Upper lobe of right lung (tissue), 1 donor: ENCODE measurements around the gene ALS2. TPM values are rescaled to one million over a fixed set of nuclear protein-coding genes. Genes with fewer than 3 reads are reported as not detected.

Experiments used
- ATAC-seq: fragments of 200-7000 bp; cut with Tn5 transposase; one replicate; pipeline ENCODE4 v1.9.1; 2020; ENCODE audit warnings: mild to moderate bottlenecking, moderate library complexity
- DNase-seq: peaks from one replicate; pipeline ENCODE4 v3.0.0-alpha.2; 2020
- H3K27ac ChIP-seq: fragments of 200-600 bp; one replicate; pipeline ENCODE4 v1.8.0; 2022
- H3K27me3 ChIP-seq: fragments of 200-600 bp; one replicate; pipeline ENCODE4 v1.8.0; 2022; ENCODE audit warnings: mild to moderate bottlenecking
- H3K36me3 ChIP-seq: fragments of 200-600 bp; one replicate; pipeline ENCODE4 v1.8.0; 2022
- H3K4me1 ChIP-seq: fragments of 200-600 bp; one replicate; pipeline ENCODE4 v1.8.0; 2022
- H3K4me3 ChIP-seq: fragments of 200-600 bp; one replicate; pipeline ENCODE4 v1.8.0; 2022; ENCODE audit warnings: mild to moderate bottlenecking
- H3K9me3 ChIP-seq: fragments of 200-600 bp; one replicate; pipeline ENCODE4 v1.8.0; 2022
- intact Hi-C: fragments of 100-400 bp; cut with DNase I; formaldehyde crosslinking; loops from one replicate; pipeline ENCODE4 v1.11.0; 2022
- total RNA-seq: library from RNA; stranded (reverse); fragmentation: NEBNext Ultra II Directional; extraction: Animal tissue kit (Norgen Biotek cat#: 25700); gene quantifications from one replicate; pipeline ENCODE4 v1.2.1, GENCODE V29; 2021
- TF ChIP-seq, protein P1 (sequence below): fragments of 200-600 bp; IDR thresholded peaks from one replicate; pipeline ENCODE4 v1.8.0; 2022; ENCODE audit warnings: antibody characterized with exemption
- donor health status: DM: no; HTN: yes; CAD: no; lungs with severe emphysema.

Gene ALS2
- total RNA-seq, 1 donor from 2014 or later: 26.2 TPM

DNA sequence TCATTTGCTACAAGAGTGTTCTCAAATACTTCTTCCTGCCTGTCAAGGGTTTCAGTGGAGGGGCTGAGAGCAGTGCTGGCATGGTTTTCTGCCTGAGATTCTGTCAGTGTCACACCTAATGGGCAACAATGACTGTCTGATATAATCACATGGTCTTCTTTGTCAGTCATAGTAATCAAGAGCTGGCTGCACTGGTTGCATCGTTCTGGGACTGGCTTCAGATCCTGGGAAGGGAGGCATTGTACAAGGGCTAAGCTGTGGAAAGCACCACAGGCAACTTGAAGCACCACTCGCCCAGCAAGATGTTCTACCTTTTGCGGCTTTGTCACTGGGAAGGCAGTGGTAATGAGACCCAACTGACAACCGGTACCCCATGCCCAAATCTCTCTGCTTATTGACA is 19.6 kb downstream of the ALS2 start:
- Histone ChIP-seq H3K4me1 (no peaks in the 10 kb centered on the region), H3K4me3 (no peak overlapping the region), H3K27me3 (no peaks in the 10 kb centered on the region), H3K27ac (no peak overlapping the region), H3K36me3 (peaks cover 65% of the 10 kb centered on the region), H3K9me3 (no peaks in the 10 kb centered on the region)
- DNase-seq (no peak), ATAC-seq (no peak)
- intact Hi-C loops: no loop called here
- TF ChIP-seq, protein P1, sequence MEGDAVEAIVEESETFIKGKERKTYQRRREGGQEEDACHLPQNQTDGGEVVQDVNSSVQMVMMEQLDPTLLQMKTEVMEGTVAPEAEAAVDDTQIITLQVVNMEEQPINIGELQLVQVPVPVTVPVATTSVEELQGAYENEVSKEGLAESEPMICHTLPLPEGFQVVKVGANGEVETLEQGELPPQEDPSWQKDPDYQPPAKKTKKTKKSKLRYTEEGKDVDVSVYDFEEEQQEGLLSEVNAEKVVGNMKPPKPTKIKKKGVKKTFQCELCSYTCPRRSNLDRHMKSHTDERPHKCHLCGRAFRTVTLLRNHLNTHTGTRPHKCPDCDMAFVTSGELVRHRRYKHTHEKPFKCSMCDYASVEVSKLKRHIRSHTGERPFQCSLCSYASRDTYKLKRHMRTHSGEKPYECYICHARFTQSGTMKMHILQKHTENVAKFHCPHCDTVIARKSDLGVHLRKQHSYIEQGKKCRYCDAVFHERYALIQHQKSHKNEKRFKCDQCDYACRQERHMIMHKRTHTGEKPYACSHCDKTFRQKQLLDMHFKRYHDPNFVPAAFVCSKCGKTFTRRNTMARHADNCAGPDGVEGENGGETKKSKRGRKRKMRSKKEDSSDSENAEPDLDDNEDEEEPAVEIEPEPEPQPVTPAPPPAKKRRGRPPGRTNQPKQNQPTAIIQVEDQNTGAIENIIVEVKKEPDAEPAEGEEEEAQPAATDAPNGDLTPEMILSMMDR: no peak

DNA sequence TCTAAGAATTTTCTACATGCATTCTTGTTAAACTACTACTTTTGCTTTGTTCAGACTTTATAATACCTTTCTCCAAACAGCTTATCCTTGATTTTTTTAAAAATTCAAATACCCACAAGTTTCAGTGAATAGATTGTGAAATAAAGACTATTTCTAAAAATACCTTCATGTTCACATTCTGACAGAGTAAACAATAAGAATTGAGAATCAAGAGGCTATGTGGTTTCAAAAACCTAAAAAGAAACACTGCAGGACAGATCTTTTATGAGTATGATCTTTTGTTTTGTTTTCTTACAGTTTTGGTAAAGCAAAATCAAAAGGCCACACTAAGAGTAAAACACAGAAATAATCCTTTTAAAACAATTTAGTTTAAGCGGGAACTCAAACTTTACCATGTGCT is 21.2 kb downstream of the ALS2 start:
- H3K4me1 ChIP-seq: no peaks in the 10 kb centered on the region
- no peak for DNase-seq
- intact Hi-C loops: no loop called here
- no peak for ATAC-seq
- H3K36me3 ChIP-seq: peaks cover 57% of the 10 kb centered on the region
- H3K27me3 ChIP-seq: no peaks in the 10 kb centered on the region
- H3K4me3 ChIP-seq: no peak overlapping the region
- no peak overlapping the region for H3K27ac ChIP-seq
- TF ChIP-seq, protein P1: no peak
- H3K9me3 ChIP-seq: no peaks in the 10 kb centered on the region

DNA sequence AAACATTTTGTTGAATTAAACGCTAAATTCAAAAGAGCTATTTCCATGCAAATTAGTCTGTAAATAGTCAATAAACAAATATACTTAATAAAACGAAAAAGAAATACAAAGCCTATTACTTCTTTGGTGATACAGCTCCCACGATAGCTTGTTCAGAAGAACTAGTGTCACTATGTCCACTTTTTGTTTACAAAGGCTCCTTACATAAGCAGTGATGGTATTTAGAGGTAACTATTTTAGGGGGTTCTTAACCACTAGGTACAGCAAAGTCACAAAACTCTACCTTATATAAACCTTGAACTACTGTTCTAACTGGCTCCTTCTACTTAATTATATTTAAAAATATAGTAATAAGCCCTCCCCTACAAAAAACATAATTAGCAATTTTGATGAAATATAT is 21.9 kb downstream of the ALS2 start:
- intact Hi-C loops: no loop called here
- Histone ChIP-seq H3K36me3 (peaks cover 64% of the 10 kb centered on the region), H3K27ac (no peak overlapping the region), H3K4me3 (no peak overlapping the region), H3K27me3 (no peaks in the 10 kb centered on the region), H3K9me3 (no peaks in the 10 kb centered on the region), H3K4me1 (no peaks in the 10 kb centered on the region)
- TF ChIP-seq, protein P1: no peak
- ATAC-seq (no peak), DNase-seq (no peak)

DNA sequence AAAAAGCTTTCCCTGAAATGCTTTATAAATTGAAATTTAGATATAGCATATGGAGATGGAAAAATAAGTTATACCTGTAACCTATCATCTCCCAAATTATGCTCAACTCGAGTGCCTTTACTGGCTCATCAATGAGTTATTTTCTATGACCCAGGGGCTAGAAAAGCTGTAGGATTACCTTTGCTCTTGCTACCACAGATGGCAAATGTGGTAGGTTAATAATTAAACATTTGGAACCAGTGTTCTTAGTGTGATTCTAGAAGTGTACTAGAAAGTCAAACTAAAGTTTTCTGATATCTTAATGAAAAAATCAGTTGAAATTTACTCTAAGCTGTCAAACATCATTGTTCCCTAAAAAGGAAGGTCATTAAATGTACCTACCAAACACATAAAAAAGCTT is 22.5 kb downstream of the ALS2 start:
- no peak overlapping the region for H3K27ac ChIP-seq
- no peak overlapping the region for H3K4me3 ChIP-seq
- no peaks in the 10 kb centered on the region for H3K9me3 ChIP-seq
- no peaks in the 10 kb centered on the region for H3K4me1 ChIP-seq
- DNase-seq (no peak), ATAC-seq (no peak)
- H3K36me3 ChIP-seq: peaks cover 70% of the 10 kb centered on the region
- TF ChIP-seq, protein P1: no peak
- H3K27me3 ChIP-seq: no peaks in the 10 kb centered on the region
- intact Hi-C loops: no loop called here

DNA sequence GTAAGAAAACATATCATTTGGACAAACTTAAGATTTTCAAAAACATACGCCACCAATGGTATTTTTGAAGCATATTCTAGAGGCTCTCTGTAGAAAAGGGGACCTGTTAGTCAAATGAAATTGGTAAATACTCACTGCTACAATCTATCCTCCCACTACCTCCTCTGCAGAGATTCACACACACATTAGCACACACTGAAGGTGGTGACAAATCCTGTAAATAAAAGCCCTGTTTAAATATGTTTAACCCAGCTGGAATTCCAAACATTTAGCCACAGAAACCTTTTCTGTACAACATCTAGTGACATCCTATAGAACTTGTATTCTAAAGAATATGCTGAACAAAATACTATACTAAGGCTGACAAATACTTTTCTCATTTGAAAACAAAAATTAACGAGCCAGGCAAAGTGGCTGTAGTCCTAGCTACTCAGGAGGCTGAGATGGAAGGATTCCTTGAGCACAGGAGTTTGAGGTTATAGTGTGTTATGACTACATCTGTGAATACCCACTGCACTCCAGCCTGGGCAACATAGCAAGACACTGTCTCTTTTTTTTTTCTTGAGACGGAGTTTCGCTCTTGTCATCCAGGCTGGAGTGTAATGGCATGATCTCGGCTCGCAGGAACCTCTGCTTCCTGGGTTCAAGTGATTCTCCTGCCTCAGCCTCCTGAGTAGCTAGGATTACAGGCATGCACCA is 25.9 kb downstream of the ALS2 start:
- DNase-seq (no peak), ATAC-seq (no peak)
- H3K4me1 ChIP-seq: no peaks in the 10 kb centered on the region
- intact Hi-C loops: no loop called here
- H3K36me3 ChIP-seq: peaks cover 58% of the 10 kb centered on the region
- no peaks in the 10 kb centered on the region for H3K9me3 ChIP-seq
- H3K27ac ChIP-seq: no peak overlapping the region
- TF ChIP-seq, protein P1: no peak
- H3K4me3 ChIP-seq: no peak overlapping the region
- no peaks in the 10 kb centered on the region for H3K27me3 ChIP-seq

DNA sequence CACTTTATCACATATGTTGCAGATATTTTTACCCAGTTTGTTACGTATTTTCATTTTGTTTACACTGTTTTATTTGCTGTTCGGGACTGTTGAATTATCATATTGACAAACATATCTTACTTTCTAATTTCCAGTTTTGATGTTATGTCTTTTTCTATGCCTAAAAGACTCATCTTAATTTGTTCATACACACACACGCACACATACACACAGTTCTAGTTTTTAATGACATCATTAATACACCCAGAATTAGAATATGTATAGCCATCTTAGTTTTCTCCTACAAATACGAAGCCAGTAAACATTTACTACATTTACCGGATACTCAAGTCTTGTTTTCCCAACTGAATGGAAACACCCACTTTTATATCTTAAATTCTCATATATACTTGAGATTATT is 29.2 kb downstream of the ALS2 start:
- Histone ChIP-seq H3K27ac (no peak overlapping the region), H3K27me3 (no peaks in the 10 kb centered on the region), H3K4me1 (no peaks in the 10 kb centered on the region), H3K36me3 (peaks cover 58% of the 10 kb centered on the region), H3K9me3 (no peaks in the 10 kb centered on the region), H3K4me3 (no peak overlapping the region)
- intact Hi-C loops: no loop called here
- TF ChIP-seq, protein P1: no peak
- no peak for ATAC-seq
- no peak for DNase-seq
